Measurements from ENCODE around the gene LCMT1. TPM values are rescaled to one million over a fixed set of nuclear protein-coding genes. Genes with fewer than 3 reads are reported as not detected.
"Not testable (repeated sequence)": the region's sequence is repeated elsewhere in the genome, so short reads cannot be mapped to it uniquely, and the experiment has no call there.

The LCMT1 gene
- total RNA-seq, 2 donors from 2014 or later: 43.8 to 55.8 TPM

- ATAC-seq (peak; percentile 96), DNase-seq (peak; percentile 60 to 78)
- intact Hi-C loops (cut with DNase I, micrococcal nuclease): loop anchor here (10.0 kb wide), 1 partner anchor 98 kb away; no protein-coding TSS in a partner anchor
These were observed 15.3 kb downstream of the LCMT1 start for GRCh38 chr16:25126820-25127232.

- DNase-seq; ATAC-seq; intact Hi-C loops (cut with DNase I, micrococcal nuclease): not testable (repeated sequence)
These were observed 21.2 kb downstream of the LCMT1 start for GRCh38 chr16:25132751-25133150.

- no peak for ATAC-seq
- intact Hi-C loops (cut with DNase I, micrococcal nuclease): no loop called here
- DNase-seq: no peak
These were observed 22.7 kb downstream of the LCMT1 start for GRCh38 chr16:25134166-25134700.

- intact Hi-C loops (cut with DNase I, micrococcal nuclease): no loop called here
- peak; percentile 92 for ATAC-seq
These were observed 23.8 kb downstream of the LCMT1 start for GRCh38 chr16:25135254-25135878.

GRCh38 chr16:25138130-25138529, 26.6 kb downstream of the LCMT1 start:
- ATAC-seq (no peak), DNase-seq (no peak)
- intact Hi-C loops (cut with DNase I, micrococcal nuclease): no loop called here

More at GRCh38 chr16:25135254-25135878, 23.8 kb downstream of the LCMT1 start:
- DNase-seq: peak; percentile 23 to 38

- intact Hi-C loops (cut with DNase I, micrococcal nuclease): no loop called here
- ATAC-seq: no peak
- no peak for DNase-seq
These were observed 28.9 kb downstream of the LCMT1 start for GRCh38 chr16:25140459-25140858.

- ATAC-seq (peak; percentile 83), DNase-seq (no peak)
- intact Hi-C loops (cut with DNase I, micrococcal nuclease): no loop called here
These were observed 30.1 kb downstream of the LCMT1 start for GRCh38 chr16:25141648-25142047.

- intact Hi-C loops (cut with DNase I, micrococcal nuclease): no loop called here
These were observed 32.4 kb downstream of the LCMT1 start for GRCh38 chr16:25143928-25144327.

GRCh38 chr16:25148568-25149215, 37.1 kb downstream of the LCMT1 start:
- intact Hi-C loops (cut with DNase I, micrococcal nuclease): no loop called here
- ATAC-seq: no peak
- no peak for DNase-seq

More at GRCh38 chr16:25143928-25144327, 32.4 kb downstream of the LCMT1 start:
- DNase-seq: peak in 1 of 2 donors; percentile 16
- ATAC-seq: peak; percentile 65

GRCh38 chr16:25151996-25152395, 40.5 kb downstream of the LCMT1 start:
- intact Hi-C loops (cut with DNase I, micrococcal nuclease): no loop called here
- no peak for DNase-seq
- no peak for ATAC-seq

- DNase-seq (no peak), ATAC-seq (no peak)
- intact Hi-C loops (cut with DNase I, micrococcal nuclease): no loop called here
These were observed 44.3 kb downstream of the LCMT1 start for GRCh38 chr16:25155553-25156460.

GRCh38 chr16:25157271-25157875, 45.8 kb downstream of the LCMT1 start:
- DNase-seq (no peak), ATAC-seq (no peak)
- intact Hi-C loops (cut with DNase I, micrococcal nuclease): no loop called here

- DNase-seq: no peak
- intact Hi-C loops (cut with DNase I, micrococcal nuclease): no loop called here
- ATAC-seq: no peak
These were observed 46.9 kb downstream of the LCMT1 start for GRCh38 chr16:25158401-25158800.

- ATAC-seq: no peak
- no peak for DNase-seq
- intact Hi-C loops (cut with DNase I, micrococcal nuclease): no loop called here
These were observed 50.3 kb downstream of the LCMT1 start for GRCh38 chr16:25161753-25162367.

- intact Hi-C loops (cut with DNase I, micrococcal nuclease): no loop called here
- no peak for ATAC-seq
- no peak for DNase-seq
These were observed 52.1 kb downstream of the LCMT1 start for GRCh38 chr16:25163683-25164082.

GRCh38 chr16:25165284-25165683, 53.7 kb downstream of the LCMT1 start:
- intact Hi-C loops (cut with DNase I, micrococcal nuclease): no loop called here
- ATAC-seq: no peak
- DNase-seq: no peak

GRCh38 chr16:25167920-25168319, 56.4 kb downstream of the LCMT1 start:
- DNase-seq; intact Hi-C loops (cut with DNase I, micrococcal nuclease); ATAC-seq: not testable (repeated sequence)

- ATAC-seq (no peak), DNase-seq (no peak)
- intact Hi-C loops (cut with DNase I, micrococcal nuclease): no loop called here
These were observed 59.8 kb downstream of the LCMT1 start for GRCh38 chr16:25171390-25171789.

All from left colon (tissue), 2 donors.